Prostate gland (tissue), 2 donors: ENCODE results near the gene ALKBH5.
A peak's percentile ranks its signal among the peaks of the same experiment; 100 is the strongest.

ENCODE experiments used
- POLR2A ChIP-seq: fragments of 450-650 bp; IDR thresholded peaks from one replicate; pipeline ENCODE4 v1.6.1; 2016; ENCODE audit warnings: antibody characterized with exemption, mild to moderate bottlenecking
- TF ChIP-seq, protein P1 (sequence below), 4 experiments: fragments of 200-600 bp in 2 of 4; fragments of 450-650 bp in 2 of 4; sonication (generic) in 2 of 4; IDR thresholded peaks; 1 replicate in 3 of 4; 2 replicates in 1 of 4; pipeline ENCODE4 v1.5.1; 2016 to 2019; ENCODE audit warnings: antibody characterized with exemption in 4 of 4, mild to moderate bottlenecking in 2 of 4, moderate library complexity in 2 of 4

DNA sequence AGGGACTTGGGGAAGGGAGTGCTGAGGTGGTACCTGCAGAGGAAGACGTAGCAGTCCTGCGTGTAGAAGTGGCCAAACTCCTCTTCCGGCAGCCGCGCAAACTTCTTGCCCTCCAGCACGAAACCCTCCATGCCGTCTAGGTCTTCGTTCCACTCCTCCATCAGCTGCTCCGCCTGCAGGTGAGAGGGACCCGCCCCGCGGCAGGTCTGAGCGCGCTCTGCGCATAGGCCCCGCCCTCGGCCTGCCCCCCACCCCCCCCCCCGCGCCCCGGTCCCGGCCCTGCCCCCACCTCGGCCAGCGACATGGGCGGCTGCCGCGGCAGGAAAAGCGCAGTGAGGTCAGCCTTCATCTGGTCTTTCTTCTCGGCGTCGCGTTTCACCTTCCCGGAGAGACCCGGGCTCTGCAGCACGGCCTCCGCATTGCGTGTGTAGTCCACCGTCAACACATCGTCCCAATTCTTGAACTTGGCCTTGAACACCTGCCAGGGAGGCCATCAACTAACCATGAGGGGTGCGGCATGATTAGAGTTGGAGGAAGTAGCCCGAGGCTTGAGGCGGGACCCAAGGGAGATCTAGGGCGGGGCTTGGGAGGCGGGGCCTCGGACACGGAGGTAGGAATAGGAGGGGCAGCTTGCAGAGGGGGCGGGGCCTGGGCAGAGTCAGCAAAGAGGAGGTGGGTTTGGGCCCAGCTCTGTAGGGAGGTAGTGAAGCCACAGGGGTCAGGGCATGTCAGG lies 63.4 kb downstream of the ALKBH5 start:
- TF ChIP-seq, protein P1, sequence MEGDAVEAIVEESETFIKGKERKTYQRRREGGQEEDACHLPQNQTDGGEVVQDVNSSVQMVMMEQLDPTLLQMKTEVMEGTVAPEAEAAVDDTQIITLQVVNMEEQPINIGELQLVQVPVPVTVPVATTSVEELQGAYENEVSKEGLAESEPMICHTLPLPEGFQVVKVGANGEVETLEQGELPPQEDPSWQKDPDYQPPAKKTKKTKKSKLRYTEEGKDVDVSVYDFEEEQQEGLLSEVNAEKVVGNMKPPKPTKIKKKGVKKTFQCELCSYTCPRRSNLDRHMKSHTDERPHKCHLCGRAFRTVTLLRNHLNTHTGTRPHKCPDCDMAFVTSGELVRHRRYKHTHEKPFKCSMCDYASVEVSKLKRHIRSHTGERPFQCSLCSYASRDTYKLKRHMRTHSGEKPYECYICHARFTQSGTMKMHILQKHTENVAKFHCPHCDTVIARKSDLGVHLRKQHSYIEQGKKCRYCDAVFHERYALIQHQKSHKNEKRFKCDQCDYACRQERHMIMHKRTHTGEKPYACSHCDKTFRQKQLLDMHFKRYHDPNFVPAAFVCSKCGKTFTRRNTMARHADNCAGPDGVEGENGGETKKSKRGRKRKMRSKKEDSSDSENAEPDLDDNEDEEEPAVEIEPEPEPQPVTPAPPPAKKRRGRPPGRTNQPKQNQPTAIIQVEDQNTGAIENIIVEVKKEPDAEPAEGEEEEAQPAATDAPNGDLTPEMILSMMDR (IDR thresholded peaks at IDR 0.05), result peak in 1 of 4 experiments; percentile 5
- TF ChIP-seq POLR2A, result no peak
